CD1c-positive myeloid dendritic cell (primary cell): Measurements from ENCODE around the gene RAD51.

Source experiments
- DNase-seq: peaks from one replicate; pipeline ENCODE4 v3.0.0-alpha.2; 2016; ENCODE audit errors: extremely low spot score

Gene RAD51

DNA sequence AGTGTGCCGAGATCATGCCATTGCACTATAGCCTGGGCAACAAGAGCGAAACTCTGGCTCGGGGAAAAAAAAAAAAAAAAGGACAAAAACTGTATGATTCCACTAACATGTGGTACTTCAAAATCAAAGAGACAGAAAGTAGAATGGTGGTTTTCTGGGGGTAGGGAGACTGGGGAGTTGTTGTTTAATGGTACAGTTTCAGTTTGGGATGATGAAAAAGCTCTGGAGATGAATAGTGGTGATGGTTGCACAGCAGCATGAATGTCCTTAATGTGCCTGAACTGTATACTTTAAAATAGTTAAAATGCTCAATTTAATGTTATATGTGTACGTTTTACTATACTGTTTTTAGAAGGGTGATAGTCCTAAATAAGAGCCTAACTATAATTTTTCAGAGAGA is 27.4 kb downstream of the RAD51 start:
- DNase-seq, result no peak

DNA sequence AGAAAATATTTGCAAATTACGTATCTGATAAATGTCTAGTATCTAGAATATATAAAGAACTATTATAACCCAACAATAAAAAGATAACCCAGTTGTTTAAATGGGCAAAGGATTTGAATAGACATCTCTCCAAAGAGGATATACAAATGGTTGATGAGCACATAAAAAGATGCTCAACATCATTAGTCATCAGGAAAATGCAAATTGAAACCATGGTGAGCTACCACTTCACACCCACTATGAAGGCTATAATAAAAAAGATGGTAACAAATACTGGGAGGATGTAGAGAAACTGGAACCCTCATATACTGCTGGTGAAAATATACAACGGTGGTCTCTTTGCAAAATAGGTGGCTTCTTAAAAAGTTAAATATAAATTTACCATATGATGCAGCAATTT is 28.0 kb downstream of the RAD51 start:
- DNase-seq, result no peak

DNA sequence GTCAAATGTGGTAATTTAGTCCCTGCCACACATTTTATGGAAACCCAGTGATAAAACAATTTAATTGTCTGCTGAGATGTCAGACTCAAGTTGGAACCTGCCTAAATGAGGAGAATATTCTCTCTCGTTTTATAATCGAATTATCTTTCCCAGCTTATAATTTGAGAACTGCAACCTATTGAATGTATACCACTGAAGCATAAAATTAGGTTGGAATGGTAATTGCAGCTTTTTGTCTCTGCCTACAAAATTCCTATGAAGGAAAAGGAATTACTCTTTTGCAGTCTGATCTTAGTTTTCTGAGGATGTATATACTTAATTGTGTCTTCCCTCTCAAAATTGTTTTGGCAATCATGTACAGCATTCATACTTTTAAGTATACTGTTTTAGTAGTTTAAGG is 28.9 kb downstream of the RAD51 start:
- no peak for DNase-seq

DNA sequence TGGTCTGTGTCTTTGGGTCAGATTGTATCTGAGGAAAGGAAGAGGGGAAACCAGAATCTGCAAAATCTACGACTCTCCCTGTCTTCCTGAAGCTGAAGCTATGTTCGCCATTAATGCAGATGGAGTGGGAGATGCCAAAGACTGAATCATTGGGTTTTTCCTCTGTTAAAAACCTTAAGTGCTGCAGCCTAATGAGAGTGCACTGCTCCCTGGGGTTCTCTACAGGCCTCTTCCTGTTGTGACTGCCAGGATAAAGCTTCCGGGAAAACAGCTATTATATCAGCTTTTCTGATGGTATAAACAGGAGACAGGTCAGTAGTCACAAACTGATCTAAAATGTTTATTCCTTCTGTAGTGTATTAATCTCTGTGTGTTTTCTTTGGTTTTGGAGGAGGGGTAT is 36.1 kb downstream of the RAD51 start:
- DNase-seq, result no peak

DNA sequence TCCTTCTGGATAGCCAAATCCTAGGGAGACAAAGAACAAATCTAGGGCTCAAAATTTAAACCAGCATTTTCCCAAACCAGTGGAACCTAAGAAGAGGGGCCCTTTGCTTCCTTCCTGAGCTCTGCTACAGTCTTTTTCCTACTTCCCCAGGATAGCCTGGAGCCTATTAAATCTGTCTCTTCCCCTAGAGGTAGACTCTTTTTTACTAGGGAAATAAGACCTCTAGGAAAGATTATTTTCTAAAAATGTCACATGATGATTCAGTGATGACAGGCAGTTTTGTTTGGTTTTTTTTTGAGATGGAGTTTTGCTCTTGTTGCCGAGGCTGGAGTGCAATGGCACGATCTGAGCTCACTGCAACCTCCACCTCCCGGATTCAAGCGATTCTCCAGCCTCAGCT is 41.6 kb downstream of the RAD51 start:
- no peak for DNase-seq

DNA sequence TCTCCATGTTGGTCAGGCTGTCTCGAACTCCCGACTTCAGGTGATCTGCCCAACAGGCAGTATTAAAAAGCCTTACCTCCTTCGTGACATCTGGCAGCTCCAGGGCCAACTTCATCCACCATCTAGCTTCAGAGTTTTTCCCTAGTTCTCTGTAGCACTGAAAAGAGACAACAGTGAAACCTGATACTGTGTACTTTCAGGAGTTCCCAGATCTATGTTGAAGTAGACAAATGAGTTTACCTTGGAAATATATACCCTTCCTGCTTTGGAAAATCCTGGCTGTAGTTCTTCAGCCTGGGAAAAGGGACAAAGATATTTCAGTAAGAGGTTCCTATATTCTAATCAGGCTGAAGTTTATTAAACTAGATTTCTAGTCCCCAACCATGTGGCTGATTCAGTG is 42.1 kb downstream of the RAD51 start:
- no peak for DNase-seq

DNA sequence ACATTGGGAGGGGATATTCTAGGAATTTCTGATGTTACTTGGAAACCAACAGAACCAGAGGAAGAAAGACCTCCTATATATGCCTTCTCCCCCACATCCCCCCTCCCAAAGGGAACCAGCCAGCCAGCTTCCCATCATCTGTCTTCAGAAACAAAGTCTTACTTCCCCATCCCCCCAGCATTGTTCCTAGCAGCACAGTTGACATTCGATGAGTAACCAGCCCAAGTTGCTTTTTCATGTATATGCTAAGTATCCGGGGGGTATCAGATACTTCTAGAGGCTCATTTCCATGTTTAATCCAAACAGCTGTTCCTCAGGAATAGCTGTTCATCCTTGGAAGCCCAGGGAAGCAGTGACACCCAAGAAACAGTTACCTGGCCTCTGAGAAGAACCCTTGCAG is 44.1 kb downstream of the RAD51 start:
- no peak for DNase-seq

DNA sequence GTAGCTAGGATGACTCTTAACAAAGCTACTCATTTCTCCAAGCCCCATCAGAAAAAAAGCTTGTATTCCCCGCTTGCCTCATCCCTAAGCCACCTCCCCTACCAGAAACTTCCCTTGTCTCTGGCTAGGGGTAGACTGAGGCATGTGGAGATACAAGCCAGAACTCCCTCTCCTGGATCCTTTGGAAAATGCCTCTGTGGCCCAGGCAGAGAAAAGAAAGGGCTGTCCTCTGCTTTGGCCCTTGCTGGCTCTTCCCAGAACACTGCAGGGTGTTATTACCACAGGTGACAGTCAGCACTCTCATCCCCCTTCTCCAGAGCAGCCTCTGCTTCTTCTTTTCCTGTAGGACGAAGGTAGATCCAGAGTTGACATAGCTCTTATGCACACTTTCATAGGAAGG is 44.9 kb downstream of the RAD51 start:
- DNase-seq, result no peak

DNA sequence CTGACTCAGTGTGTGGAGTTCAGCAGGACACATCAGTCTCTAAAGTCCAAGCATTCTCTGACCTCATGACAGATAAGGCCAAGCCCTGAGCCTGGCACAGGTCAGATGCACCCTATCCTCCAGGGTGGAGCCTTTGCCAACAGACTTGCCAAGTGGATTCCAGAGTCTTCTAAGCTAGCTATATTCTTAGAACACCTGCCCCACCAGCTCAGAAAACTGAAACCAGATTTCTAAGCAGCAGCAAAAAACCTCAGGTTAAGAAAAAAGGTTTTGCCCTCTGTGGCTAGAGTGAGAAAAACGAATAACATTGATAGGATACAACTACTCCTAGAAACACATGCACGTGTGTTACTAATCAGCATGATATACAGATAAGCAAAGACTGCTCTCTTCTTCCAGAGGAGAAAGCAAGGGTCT is 48.5 kb downstream of the RAD51 start:
- DNase-seq, result no peak

DNA sequence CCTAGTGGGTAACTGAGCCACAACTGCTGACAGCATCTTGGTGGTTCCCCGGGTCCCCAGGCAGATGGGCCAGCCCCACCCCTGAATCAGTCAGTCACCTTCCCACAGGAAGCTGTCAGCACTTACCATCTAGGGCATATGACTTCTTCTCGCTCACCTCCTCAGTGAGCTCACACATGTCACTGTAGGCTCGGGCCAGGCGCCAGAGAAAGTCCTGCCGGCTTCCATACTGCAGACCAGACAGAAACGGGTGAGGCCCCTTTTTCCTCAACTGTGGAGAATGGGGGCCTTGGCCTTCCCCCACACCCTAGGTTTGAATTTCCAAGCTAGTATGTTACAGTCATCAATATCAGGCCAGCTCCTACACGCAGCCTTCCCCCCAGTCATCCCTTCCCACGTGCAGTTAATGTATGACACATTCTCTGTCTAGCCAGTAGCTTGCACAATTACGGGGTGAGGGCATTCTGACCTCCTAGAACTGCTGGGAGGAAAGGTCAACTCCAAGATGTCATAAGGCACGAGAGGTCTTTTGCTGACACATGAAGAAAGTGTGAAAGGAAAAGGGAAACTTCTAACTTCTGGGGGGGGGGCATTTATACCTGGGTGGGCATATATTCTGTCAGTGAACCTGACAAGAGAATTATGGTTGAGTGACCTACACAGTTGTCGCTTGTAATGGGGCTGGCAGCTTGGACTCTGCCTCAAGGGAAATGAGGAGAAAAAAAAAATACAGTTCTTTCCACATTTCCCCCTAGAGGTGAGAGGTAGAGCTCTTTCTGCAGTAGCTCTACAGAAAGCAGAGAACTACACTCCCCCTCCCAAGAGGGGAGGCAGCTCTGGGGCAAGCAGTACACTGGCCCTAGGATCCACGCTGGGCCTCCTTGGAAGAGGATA is 49.2 kb downstream of the RAD51 start:
- DNase-seq, result peak; percentile 92

DNA sequence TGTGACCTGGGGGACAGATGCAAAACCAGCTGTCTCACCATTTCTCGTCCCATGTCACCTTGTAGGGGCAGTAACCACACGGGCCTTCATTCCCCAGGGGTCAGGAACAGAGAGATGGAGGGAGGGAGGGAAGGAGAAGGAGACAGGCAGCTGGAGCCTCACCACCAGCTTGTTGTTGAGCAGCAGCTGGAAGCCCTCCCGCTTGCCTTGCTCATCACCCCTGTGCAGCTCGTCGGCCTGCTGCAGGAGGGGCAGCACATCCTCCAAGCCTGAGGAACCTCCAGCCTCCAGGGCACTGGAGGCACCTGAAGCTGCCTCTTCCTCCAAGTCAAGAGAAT is 49.8 kb downstream of the RAD51 start:
- DNase-seq, result no peak

DNA sequence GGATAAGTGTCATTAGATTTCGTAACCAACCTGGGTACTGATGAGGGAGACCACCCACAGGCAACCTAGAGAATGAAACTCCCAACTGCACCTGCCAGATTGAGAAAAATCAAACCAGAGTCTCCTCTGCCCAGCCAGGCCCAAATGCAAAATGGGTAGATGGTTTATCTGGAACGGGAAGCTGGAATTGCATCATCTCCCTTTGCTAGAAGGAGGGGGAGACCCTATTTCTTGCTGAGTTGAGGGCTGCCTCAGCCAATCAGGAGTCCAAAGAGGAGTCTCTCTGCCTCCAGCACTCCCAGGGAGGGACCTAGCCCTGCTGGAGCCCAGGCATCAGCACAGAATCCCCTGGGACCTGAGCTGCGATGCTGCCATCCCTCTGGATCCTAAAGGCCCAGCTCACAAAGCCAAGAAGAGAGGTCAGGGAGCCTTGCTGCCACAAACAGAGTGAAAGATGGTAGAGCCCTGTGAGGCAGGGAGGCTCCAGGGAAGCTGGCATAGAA is 52.0 kb downstream of the RAD51 start:
- DNase-seq, result peak; percentile 53

DNA sequence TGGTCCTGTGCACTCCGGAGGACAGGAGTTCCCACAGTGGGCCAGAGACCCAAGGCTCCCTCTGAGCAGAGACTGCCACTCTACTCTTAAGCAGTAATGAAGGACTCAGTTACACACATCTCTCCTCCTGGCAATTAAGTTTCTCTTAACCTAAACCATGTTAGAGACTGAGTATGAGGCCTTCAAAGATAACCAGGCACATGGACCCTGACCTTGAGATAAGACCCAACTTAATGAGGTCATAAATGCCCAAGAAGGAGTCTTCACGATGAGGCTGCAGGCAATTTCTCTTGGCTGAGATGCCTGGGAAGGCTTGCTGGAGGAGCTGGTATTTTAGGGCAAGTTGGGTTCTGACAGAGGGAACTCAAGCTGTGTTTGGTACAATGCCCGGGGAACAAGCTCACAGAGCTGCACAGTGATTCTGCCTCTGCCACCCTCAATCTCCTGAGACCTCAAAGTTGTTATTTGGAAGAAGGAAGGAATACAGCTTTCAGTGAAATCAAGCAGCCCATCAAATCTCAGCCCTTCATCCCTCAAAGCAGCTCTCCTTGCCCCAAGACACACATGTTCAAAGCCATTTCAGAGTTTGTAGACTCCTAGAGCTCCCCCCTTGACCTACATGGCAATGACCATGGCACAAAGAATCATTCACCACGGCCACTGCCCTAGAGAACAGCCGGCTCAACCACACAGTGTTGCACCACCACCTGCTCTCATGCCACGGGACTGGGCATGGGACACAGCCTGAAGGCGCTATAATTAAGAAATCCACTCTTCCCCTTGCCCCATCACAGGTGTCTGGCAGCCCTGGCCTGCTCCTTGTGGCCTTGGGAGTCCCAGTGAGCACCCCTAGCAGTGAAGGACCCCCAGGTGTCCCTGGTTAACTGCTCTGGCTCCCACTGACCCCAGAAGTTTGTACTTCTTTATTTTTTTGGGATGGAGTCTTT is 53.0 kb downstream of the RAD51 start:
- peak; percentile 5 for DNase-seq

DNA sequence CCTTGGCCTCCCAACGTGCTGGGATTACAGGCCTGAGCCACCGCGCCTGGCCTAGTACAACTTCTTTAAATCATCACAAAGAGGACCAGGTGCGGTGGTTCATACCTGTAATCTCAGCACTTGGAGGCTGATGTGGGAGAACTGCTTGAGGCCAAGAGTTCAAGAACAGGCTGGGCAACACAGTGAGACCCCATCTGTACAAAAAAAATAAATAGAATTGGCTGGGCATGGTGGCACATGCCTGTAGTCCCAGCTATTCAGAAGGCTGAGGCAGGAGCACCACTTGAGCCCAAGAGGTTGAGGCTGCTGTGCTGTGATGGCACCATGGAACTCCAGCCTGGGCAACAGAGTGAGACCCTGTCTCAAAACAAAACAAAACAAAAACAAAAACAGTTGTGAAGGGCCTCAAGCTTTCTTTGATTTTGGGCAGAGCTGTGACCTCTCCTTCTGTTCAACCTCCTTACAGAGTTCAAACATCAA is 54.2 kb downstream of the RAD51 start:
- DNase-seq, result no peak

DNA sequence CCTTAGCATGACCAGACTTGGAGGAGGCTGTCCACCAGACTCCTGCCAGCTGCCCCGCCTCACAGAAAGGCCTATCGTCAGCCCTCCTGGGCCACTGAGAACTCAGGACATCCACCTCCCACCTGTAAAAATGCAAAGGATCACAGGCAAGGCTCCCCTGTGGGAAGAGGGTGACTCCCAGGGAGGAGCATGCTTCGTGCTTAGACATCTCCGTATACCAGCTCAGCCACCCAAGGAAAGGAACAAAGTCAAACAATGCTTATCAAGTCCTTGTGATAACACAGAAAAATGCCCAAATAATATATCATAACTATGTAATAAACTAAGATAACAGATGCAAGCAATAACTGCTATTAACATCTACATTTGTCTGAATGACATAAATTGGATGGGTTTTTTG is 55.9 kb downstream of the RAD51 start:
- no peak for DNase-seq

DNA sequence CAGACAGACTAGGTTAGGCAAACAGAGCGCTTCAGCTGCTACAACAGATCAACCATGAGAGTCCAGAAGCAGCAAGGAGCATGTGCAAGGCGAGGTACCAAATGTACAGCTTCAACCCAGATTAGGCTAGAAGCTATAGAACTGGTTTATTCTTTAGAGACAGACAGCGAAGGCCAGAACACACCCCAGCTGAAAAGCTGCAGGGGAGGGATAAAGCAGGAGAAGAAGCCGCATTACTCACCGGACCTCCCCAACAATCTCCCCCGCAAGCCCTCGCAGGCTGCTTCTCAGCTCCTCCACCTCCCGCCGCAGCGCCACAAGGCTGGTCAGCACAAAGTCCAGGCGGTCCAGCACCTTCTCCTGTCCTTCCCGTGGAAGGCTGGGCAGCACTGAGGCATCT is 56.8 kb downstream of the RAD51 start:
- no peak for DNase-seq

DNA sequence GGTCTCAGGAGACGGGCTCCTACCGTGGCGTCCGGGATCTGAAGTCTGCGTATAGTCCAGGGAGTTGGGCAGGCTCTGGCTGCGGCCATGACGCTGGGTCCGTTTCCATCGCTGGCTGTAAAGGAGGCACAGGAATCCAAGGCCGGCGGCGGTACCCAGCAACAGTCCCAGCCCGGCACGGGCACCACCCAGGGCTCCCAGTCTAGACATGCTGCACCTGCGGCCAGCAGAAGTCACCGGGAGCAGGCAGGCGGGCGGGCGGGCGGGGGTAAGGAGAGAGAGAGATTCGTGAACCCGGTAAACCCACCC is 59.6 kb downstream of the RAD51 start:
- DNase-seq, result no peak

DNA sequence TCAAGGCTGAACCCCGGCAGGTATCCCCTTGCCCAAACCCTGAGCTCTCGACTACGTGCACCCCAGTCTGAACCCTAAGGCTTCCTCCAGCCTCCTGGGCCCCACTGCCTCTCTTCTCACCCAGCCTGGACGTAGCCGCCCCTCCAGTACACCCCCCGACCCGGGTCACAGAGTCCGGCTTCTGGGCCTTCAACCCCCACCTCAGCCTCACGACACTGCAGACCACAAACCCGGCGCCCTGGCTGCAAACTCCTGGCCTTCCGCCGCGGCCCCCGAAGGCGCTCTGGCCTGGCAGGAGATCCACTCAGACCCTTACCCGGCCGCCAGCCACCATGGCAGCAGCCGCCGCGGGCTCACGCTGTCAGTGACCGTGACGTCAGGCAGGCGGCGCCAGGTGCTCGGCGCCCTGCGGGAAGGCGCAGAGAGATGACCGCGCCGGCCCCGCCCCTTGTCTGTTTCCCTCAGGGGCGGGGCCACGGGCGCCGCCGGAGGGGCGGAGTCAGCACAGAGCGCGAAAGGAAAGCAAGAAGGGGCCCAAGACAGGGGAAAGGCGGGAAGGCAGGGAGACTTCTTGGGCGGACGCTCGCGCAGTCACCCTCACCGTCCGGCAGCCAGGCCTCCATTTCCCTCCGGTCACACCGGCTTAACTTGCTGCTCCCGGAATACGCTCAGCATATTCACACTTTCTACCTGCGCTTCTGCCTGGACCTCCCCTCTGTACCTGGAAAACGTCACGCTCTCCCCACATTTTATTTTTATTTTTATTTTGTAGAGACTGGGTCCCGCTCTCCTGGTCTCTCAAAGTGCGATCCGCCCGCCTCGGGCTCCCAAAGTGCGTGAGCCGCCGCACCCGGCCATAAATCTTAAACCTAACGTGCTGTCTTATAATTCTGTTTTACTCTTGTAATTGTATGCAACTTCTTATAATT is 60.2 kb downstream of the RAD51 start, which contains the start of gene RMDN3:
TSS of gene RMDN3 (minus strand) at position 372 of the 929 bp plus-strand sequence. CDS start 471 bp downstream, outside the sequence.
- DNase-seq, result peak; percentile 98

DNA sequence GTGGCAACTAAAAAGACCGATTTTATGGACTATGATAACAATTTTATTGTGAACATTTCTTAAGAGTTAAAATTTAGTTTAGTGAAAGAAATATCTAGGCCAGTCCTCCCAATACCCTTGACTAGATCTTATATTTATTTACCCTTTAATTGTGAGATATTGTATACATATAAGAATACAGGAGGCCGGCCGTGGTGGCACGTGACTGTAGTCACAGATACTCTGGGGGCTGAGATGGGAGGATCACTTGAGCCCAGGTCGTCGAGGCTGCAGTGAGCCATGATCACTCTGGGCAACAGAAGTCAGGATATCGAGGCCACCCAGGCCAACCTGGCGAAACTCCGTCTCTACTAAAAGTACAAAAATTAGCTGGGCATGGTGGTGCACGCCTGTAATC is 60.8 kb downstream of the RAD51 start:
- DNase-seq, result no peak

DNA sequence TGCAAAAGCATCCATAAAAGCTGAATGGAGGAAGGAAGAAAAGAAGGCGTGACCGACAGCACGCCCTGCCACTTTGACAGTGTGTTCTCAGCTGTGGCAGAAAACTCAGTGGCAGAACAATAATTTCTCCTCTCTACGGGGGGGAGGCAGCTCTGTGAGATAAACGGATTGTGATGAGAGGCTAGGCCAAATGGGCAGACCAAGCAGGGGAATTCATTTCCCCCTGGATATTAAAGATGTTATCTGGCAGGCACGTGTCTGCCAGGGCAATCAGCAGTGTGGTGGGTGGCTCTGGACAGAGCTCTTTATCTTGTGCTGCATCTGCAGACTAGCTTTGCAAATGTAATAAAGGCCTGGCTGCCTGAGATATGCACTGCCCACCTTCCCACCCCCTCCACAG is 62.0 kb downstream of the RAD51 start:
- DNase-seq, result no peak

DNA sequence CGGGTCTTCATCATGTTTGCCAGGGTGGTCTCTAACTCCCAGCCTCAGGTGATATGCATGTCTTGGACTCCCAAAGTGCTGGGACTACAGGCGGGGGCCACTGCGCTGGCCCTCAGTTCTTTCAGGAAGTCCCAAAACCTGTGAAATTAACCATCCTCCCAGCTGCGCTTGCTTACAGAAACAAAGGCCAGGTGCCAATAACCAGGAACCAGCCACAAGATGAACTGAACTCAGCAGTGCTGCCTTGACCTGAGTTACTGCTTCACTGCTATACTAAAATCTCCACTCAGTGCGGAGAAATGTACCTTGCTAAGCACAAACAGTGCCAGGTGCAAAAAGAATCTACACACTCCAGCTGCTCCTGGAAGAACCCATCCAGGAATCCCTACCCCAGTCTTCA is 65.0 kb downstream of the RAD51 start:
- no peak for DNase-seq
